Myocyte (in vitro differentiated cells): Measurements from ENCODE around the gene PAWR. TPM values are rescaled to one million over a fixed set of nuclear protein-coding genes. Genes with fewer than 3 reads are reported as not detected.

Experiments
- DNase-seq: peaks from one replicate; pipeline ENCODE4 v3.0.0-alpha.2; 2012; ENCODE audit warnings: low read depth
- polyA plus RNA-seq: library from polyadenylated mRNA; unstranded; fragments of >200 nt; gene quantifications from one replicate; pipeline ENCODE4 v1.2.1, GENCODE V29; 2012; ENCODE audit warnings: missing spikeins
- total RNA-seq: library from RNA; depleted of rRNA; stranded (reverse); fragments of >200 nt; gene quantifications from 2 replicates; pipeline ENCODE4 v1.2.3, GENCODE V29; 2014

Gene PAWR
- total RNA-seq = 6.6 and 6.7 TPM in 2 replicates
- 24.0 TPM for polyA plus RNA-seq

GRCh38 chr12:79690638-79691510, at the start of gene PAWR:
PAWR (minus strand) TSS chr12:79690964; CDS start chr12:79690244, 720 bp downstream.
- DNase-seq = peak; percentile 67

- DNase-seq = peak; percentile 53
Observed at GRCh38 chr12:79737875-79738718, 47.3 kb upstream of the PAWR start.

GRCh38 chr12:79732638-79733037, 41.9 kb upstream of the PAWR start:
- DNase-seq = no peak

GRCh38 chr12:79725987-79726386, 35.2 kb upstream of the PAWR start:
- DNase-seq = no peak

- DNase-seq = no peak
Observed at GRCh38 chr12:79717006-79717405, 26.2 kb upstream of the PAWR start.

GRCh38 chr12:79715308-79715707, 24.5 kb upstream of the PAWR start:
- no peak for DNase-seq

GRCh38 chr12:79710707-79711483, 20.1 kb upstream of the PAWR start:
- DNase-seq = no peak

GRCh38 chr12:79707830-79708229, 17.1 kb upstream of the PAWR start:
- no peak for DNase-seq

GRCh38 chr12:79706676-79707075, 15.9 kb upstream of the PAWR start:
- DNase-seq = no peak

- no peak for DNase-seq
Observed at GRCh38 chr12:79706156-79706555, 15.4 kb upstream of the PAWR start.

GRCh38 chr12:79698966-79699365, 8.2 kb upstream of the PAWR start:
- no peak for DNase-seq

- DNase-seq = no peak
Observed at GRCh38 chr12:79696416-79696815, 5.7 kb upstream of the PAWR start.

GRCh38 chr12:79692860-79693577, 2.3 kb upstream of the PAWR start:
- DNase-seq = no peak

GRCh38 chr12:79691511-79692248, 916 bp upstream of the PAWR start:
- no peak for DNase-seq

GRCh38 chr12:79690142-79690637, 574 bp downstream of the PAWR start:
- DNase-seq = peak; percentile 50

- peak; percentile 45 for DNase-seq
Observed at GRCh38 chr12:79689477-79690141, 1.2 kb downstream of the PAWR start.

GRCh38 chr12:79689061-79689476, 1.7 kb downstream of the PAWR start:
- no peak for DNase-seq

- DNase-seq = no peak
Observed at GRCh38 chr12:79688376-79689060, 2.2 kb downstream of the PAWR start.
